ENCODE data around the gene S100A6.

S100A6 gene

DNA sequence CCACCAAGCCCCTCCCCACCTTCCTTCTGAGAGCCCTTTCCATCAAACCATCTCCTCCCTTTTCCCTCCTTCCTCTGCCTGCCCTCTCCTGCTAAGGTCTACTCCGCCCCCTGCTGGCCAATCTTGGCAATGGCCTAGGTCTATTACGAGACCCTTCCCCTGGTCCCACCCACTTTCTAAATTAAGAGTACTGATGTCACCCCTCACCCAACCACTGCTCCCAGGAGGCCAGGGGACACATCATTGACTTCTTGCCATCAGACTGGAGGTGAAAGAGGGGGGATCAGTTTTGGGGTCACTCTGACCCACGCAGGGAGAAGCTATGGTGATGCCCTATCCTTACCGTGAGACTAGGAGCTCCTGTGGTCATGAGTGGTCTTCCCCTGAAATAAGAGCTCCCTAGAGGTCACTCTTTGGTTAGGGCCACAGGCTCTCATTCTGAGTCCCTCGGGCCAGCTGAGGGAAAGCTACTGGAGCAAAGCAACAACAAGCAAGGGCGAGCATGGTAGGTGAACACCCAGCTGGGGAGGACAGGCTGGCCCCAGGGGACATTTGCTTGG, 40.7 kb downstream of the S100A6 start:
- peak; percentile 66 for DNase-seq (ENCODE audit: low spot score)
- TF ChIP-seq, protein P1, sequence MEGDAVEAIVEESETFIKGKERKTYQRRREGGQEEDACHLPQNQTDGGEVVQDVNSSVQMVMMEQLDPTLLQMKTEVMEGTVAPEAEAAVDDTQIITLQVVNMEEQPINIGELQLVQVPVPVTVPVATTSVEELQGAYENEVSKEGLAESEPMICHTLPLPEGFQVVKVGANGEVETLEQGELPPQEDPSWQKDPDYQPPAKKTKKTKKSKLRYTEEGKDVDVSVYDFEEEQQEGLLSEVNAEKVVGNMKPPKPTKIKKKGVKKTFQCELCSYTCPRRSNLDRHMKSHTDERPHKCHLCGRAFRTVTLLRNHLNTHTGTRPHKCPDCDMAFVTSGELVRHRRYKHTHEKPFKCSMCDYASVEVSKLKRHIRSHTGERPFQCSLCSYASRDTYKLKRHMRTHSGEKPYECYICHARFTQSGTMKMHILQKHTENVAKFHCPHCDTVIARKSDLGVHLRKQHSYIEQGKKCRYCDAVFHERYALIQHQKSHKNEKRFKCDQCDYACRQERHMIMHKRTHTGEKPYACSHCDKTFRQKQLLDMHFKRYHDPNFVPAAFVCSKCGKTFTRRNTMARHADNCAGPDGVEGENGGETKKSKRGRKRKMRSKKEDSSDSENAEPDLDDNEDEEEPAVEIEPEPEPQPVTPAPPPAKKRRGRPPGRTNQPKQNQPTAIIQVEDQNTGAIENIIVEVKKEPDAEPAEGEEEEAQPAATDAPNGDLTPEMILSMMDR (IDR thresholded peaks at IDR 0.05; ENCODE audit: extremely low read depth, missing control alignments): peak; percentile 63

DNA sequence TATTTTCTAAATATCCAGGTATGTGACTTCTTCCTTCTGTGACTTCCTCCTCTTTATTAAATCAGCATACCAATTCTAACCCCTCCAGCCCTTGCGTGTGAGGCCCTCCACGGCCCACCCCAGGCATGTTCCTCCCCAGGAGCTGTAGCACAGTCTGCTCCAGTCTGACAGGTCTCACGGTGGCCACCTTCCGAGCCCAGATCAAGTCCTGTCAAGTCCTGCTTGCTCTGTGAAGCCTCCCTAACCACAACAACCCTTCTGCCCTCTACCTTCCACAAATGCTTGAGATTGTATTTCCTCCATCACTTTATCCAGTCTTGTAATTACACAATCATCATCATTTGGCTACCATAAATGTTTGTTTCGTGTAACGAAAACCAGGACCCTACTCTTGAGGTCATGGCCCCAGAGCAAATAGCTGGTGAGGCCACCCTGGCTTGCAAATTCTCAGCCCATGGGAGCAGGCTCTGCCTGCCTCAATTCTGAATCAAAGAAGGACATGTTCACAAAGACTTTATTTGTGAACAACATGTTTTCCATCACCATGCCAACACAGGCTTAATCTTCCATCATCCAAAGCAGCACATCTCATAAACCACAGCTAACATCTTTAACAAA, 42.3 kb downstream of the S100A6 start:
- DNase-seq (ENCODE audit: low spot score): no peak
- TF ChIP-seq, protein P1 (IDR thresholded peaks at IDR 0.05; ENCODE audit: extremely low read depth, missing control alignments): no peak

DNA sequence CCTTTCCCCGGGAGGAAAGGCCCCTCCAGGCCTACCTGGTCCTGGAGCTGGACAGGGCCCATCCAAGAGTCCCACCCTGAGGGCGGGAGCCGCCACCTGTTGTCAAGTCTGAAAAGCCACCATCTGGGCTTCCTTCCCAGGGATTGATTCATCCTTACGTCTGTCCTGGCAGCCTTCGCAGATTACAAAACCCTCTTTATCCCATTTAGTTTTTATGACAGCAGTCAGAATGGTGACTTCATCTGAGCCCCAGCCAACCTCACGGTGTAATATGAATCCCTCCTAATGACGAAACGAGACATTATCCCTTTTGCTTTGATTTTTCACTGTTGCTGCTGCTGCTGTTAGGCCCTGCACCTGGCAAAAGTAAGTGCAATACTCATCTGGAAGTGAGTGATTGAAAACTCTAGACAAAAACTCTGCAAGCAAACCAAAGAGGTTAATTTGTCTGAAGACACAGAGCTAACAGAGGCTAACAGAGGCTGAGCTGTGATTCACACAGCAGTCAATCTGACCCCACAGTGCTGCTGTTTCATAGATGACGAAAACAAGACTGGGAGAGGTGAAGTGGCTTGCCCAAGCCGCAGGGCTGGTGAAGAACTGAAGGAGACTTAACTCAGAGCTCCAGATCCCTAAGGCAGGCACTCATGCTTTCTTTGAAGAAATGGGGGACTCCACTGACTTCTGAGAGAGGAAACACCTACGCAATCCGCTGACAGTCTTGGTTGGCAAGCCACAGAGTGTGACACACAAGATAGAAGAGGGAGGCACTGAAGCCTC, 45.3 kb downstream of the S100A6 start:
- no peak for DNase-seq (ENCODE audit: low spot score)
- TF ChIP-seq, protein P1 (IDR thresholded peaks at IDR 0.05; ENCODE audit: extremely low read depth, missing control alignments): no peak

DNA sequence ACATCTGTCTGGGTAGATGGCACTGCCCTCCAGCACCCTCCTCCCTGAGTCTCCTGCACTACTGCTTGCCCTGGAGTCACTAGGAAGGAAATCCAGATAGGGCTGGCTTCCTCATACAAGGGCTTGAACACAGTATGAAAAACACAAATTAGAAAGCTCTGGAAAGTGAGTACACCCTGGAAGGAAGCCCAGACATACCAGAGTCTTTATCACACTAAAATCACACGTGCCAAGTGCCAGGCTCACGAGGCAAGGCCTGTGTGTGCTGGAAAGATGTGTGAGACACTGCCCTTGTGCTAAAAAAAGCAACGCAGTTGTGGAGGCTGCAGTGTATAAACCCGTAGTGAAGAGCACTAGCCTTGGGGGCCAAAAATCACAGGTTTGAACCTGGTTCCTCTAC, 47.1 kb downstream of the S100A6 start:
- no peak for DNase-seq (ENCODE audit: low spot score)
- TF ChIP-seq, protein P1 (IDR thresholded peaks at IDR 0.05; ENCODE audit: extremely low read depth, missing control alignments): no peak

DNA sequence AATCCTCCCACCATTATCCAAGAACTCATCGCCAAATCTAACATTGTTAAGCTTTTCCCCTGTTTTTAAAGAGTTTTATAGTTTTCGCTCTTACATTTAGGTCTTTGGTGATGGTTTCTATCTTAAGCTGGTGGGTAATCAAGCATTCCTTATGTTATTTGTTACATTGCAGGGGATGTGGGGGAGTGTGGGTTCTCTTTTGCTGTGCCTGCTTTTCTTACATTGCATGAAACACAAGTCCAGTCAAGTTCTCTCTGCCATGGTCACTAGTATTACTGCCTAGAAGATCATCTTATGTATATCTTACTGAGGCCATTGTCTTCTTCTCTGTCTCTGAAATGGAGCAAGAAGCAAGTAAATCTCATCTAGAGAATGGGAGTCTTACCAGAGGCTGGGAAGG, 48.1 kb downstream of the S100A6 start:
- TF ChIP-seq, protein P1 (IDR thresholded peaks at IDR 0.05; ENCODE audit: extremely low read depth, missing control alignments): no peak
- no peak for DNase-seq (ENCODE audit: low spot score)

DNA sequence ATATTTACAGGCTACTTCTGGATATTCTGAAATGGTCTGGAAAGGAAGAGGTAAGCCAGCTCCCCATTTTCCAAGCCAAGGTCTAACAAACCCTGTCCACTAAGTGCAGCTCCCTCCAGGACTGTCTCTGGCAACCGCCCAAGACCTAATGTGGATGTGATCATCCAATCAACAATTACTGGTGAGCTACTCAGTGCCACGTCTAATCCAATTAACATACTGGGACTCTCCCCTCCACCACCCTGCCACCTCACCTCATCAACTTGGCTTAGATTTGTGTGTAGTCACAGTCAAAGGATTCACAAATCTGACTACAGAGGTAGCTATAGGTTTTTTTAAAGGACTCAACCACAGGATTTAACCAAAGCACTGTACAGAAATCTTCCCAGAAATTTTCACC, 49.9 kb downstream of the S100A6 start:
- TF ChIP-seq, protein P1 (IDR thresholded peaks at IDR 0.05; ENCODE audit: extremely low read depth, missing control alignments): no peak
- DNase-seq (ENCODE audit: low spot score): no peak

Measured in GM20000 (cell line).